ENCODE data around the gene TRPM1.

DNA sequence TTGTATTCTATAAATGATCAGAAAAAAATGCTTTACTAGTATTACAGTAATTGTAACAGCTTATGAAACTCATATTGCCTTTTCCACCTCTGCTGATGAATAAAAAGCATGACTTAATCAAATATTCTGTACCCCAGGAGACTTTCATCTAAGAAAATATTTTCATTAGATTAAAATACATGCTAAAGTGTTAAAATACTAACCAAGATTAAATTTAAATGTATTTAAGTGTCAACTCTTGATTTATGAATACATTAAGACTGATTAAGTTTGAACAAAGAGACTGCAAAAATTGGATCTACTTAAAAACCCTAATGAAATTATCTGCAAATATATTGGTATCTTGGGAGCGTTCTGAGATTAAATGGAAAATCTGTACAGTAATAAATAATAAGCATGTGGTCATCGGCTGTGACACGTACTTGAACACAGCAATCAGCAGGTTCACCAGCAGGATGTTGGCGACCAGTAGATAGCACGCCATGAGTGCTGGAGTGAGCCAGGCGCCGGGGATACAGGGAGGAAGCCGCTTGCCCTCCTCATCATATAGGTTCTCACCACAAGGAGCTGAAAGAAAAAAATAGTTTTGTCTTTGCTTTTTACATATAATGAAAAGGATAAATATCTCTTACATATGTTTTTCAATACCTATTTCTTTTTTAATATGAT, 73.5 kb downstream of the TRPM1 start:
- TF ChIP-seq CTCF (IDR thresholded peaks at IDR 0.05) = no peak
- TF ChIP-seq ESRRA (CRISPR knock-in tag; IDR thresholded peaks at IDR 0.05; ENCODE audit: borderline replicate concordance) = no peak
- TF ChIP-seq NR1H2 (CRISPR knock-in tag; IDR thresholded peaks at IDR 0.05) = no peak
- no peak for TF ChIP-seq ATF1 (CRISPR knock-in tag; IDR thresholded peaks at IDR 0.05)
- TF ChIP-seq MAX (CRISPR knock-in tag; IDR thresholded peaks at IDR 0.05) = no peak
- TF ChIP-seq CREB1 (CRISPR knock-in tag; IDR thresholded peaks at IDR 0.05) = no peak
- TF ChIP-seq NR3C1 (CRISPR knock-in tag; conservative IDR thresholded peaks at IDR 0.05; ENCODE audit: low read depth) = no peak
- TF ChIP-seq, protein P1, sequence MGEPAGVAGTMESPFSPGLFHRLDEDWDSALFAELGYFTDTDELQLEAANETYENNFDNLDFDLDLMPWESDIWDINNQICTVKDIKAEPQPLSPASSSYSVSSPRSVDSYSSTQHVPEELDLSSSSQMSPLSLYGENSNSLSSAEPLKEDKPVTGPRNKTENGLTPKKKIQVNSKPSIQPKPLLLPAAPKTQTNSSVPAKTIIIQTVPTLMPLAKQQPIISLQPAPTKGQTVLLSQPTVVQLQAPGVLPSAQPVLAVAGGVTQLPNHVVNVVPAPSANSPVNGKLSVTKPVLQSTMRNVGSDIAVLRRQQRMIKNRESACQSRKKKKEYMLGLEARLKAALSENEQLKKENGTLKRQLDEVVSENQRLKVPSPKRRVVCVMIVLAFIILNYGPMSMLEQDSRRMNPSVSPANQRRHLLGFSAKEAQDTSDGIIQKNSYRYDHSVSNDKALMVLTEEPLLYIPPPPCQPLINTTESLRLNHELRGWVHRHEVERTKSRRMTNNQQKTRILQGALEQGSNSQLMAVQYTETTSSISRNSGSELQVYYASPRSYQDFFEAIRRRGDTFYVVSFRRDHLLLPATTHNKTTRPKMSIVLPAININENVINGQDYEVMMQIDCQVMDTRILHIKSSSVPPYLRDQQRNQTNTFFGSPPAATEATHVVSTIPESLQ (CRISPR knock-in tag; IDR thresholded peaks at IDR 0.05) = no peak
- TF ChIP-seq FOXJ3 (CRISPR knock-in tag; IDR thresholded peaks at IDR 0.05; ENCODE audit: borderline replicate concordance) = no peak
- TF ChIP-seq KAT7 (CRISPR knock-in tag; IDR thresholded peaks at IDR 0.05; ENCODE audit: borderline replicate concordance) = no peak
- TF ChIP-seq, protein P2, sequence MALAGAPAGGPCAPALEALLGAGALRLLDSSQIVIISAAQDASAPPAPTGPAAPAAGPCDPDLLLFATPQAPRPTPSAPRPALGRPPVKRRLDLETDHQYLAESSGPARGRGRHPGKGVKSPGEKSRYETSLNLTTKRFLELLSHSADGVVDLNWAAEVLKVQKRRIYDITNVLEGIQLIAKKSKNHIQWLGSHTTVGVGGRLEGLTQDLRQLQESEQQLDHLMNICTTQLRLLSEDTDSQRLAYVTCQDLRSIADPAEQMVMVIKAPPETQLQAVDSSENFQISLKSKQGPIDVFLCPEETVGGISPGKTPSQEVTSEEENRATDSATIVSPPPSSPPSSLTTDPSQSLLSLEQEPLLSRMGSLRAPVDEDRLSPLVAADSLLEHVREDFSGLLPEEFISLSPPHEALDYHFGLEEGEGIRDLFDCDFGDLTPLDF (CRISPR knock-in tag; IDR thresholded peaks at IDR 0.05) = no peak
- no peak for TF ChIP-seq TEAD1 (CRISPR knock-in tag; IDR thresholded peaks at IDR 0.05)
- TF ChIP-seq FOXP1 (CRISPR knock-in tag; IDR thresholded peaks at IDR 0.05; ENCODE audit: borderline replicate concordance) = no peak
- no peak for TF ChIP-seq GRHL2 (CRISPR knock-in tag; IDR thresholded peaks at IDR 0.05; ENCODE audit: insufficient replicate concordance, severe bottlenecking)

Data from WTC11 (cell line).